Raji (cell line): Measurements from ENCODE around the gene TNRC6C.

Experiments used
- POLR2A ChIP-seq: IDR thresholded peaks from 2 replicates; pipeline ENCODE4 v1.6.1; 2011; ENCODE audit warnings: low read depth, low read length, control low read depth; ENCODE audit not compliant: insufficient read depth

TNRC6C gene

DNA sequence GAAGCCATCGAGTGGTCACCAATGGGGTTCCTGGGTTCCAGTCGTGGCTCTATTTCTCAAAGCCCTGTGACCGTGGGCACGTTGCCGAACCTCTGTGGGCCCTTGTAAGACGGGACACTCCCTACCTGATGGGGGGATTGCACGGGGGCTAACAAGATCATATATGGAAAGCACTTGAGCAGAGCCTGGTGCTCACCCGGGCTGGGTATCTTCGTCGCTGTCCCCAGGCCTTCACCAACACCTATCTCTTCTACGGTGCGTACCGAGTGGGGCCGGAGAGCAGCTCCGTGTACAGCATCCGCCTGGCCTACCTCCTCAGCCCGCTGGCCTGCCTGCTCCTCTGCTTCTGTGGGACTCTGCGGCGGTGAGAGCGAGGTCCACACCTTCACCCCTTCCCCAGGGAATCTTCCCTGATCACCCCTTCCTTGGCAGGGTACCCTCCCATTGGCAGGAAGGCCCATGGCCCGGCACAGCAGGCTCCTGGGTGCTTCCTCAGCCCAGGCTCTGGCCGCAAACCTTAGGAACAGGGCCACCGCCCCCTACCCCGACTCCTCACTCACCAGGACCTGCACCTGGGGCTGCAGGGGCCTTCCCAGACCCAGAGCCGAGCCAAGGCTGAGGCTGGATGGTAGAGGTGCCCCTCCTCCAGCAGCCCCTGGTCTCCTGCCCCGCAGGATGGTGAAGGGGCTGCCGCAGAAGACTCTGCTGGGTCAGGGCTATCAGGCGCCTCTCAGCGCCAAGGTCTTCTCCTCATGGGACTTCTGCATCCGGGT is 174.9 kb downstream of the TNRC6C start:
- TF ChIP-seq POLR2A: no peak

DNA sequence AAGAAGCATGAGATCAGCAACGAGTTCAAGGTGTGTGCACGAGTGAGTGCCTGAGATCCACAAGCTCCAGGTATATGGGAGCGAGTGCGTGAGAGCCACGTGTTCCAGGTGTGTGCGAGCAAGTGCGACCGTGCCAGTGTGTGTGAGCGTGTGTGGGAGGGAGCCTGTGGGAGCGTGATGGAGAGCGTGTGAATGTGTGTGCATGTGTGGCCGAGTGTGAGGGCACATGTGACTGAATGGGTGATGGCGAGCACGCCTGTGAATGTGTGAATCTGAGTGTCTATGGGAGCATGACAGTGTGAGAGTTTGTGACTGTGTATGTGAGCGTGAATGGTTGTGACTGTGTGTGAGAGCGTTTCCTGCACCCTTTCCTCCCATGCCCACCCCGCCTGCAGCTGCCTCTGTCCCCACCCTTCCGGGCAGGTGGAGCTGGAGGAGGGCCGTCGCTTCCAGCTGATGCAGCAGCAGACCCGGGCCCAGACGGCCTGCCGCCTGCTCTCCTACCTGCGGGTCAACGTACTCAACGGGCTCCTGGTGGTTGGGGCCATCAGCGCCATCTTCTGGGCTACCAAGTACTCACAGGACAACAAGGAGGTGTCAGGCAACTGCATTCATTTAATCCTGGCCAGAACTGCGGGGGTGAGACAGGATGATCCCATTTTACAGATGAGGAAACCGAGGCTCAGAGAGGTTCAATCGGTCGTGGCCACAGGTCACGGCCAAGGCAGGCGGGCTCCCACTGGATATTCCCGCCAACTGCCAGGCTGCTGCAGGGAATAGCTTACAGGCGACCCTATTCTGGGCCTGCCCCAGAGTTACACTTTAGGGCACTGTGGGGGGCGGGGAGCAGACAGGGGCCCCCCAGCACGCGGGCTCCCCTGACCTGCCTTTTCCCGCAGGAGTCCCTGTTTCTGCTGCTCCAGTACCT is 175.7 kb downstream of the TNRC6C start:
- TF ChIP-seq POLR2A: no peak

DNA sequence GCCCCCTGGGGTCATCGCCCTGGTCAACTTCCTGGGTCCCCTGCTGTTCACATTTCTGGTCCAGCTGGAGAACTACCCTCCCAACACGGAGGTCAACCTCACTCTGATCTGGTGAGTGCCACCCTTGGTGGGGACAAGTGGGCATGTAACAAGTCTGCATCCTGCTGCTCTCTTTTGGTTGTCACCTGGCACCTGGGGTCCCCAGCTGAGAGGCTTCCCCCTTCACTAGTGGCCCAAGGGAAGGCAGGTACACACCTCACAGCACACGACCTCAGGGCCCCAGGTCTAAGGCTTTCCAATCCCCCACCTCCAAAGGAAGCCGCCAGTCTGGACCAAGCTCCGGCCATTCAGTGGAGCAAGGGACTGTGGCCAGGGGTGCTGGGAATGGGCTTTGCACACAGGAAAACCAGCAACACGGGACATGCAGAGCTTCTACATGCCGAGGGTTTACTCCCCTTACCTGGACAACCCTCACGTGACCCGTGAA is 176.4 kb downstream of the TNRC6C start:
- no peak for TF ChIP-seq POLR2A

DNA sequence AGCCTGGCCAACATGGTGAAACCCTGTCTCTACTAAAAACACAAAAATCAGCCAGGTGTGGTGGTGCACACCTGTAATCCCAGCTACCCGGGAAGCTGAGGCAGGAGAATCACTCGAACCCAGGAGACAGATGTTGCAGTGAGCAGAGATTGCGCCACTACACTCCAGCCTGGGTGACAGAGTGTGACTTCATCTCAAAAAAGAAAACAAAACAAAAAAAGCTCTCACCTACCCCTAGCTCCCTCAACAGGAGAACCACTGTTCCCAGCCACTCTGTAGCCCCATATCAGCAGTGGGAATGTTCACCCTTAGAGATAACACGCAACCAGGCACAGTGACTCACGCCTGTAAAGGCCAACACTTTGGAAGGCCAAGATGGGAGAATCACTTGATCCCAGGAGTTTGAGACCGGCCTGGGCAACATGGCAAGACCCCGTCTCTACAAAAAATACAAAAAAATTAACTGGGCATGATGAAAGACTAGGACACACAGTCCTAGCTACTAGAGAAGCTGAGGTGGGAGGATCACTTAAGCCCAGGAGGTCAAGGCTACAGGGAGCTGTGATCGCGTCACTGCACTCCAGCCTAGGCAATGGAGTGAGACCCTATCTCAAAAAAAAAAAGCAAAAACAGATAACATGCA is 177.5 kb downstream of the TNRC6C start:
- TF ChIP-seq POLR2A: no peak

DNA sequence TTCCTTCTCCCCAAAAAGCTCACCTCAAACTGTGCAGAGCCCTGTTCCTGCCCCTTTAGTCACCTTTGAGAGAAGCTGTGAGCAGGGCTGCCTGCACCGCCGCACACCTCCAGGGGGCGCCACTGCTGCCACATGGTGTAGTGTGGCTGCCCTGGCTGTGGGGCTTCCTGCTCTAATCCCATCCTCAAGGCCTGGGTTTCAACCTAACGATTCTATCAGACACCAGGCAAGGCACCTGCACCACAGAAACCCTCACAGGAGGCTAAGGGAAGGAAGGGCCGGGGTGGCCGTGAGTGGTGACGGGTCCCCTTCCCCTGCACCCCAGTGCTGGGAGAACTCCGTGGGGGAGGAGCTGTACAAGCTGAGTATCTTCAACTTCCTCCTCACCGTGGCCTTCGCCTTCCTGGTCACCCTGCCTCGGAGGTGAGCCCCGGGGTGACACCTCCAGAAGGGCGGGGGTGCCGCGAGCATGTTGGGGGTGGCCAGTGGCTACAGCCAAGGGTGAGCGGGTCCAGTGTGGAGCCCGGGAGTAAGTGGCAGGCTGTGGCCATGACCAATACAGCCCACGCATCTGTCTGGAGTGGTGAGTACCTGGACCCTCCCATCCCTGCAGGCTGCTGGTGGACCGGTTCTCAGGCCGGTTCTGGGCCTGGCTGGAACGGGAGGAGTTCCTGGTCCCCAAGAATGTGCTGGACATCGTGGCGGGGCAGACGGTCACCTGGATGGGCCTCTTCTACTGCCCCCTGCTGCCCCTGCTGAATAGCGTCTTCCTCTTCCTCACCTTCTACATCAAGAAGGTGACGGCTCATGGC is 179.1 kb downstream of the TNRC6C start:
- 0 out of 2 replicates have a peak, but pooled peaks have one; percentile 34 for TF ChIP-seq POLR2A

DNA sequence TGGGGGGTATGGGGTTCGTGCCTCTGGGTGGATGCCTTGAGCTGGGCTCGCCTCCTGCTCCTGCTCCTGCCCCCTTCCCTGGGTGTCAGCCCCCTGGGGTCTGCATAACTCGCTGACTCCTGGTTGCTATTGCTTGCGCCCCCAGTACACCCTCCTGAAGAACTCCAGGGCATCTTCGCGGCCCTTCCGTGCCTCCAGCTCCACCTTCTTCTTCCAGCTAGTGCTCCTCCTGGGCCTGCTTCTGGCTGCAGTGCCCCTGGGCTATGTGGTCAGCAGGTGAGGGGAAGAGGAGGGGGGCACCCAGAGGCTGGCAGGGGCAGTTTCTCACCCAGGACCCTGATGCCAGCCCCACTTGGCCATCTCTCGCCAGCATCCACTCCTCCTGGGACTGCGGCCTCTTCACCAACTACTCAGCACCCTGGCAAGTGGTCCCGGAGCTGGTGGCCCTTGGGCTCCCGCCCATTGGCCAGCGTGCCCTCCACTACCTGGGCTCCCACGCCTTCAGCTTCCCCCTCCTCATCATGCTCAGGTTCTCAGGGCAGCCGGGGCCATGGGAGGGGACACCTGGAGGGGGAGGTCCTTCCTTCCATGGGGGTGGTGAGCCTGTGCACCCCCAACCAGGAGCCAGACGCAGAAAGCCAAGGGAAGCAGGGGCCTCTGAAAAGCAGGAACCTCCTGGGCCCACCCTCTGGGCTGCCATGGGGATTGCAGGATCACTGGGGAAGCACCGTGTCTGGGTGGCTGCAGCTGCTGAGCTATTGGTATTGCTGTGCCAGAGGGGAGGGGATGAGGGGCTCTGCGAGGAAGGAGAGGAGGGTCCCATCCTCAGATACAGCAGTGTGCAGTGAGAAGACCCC is 179.9 kb downstream of the TNRC6C start:
- TF ChIP-seq POLR2A: no peak

DNA sequence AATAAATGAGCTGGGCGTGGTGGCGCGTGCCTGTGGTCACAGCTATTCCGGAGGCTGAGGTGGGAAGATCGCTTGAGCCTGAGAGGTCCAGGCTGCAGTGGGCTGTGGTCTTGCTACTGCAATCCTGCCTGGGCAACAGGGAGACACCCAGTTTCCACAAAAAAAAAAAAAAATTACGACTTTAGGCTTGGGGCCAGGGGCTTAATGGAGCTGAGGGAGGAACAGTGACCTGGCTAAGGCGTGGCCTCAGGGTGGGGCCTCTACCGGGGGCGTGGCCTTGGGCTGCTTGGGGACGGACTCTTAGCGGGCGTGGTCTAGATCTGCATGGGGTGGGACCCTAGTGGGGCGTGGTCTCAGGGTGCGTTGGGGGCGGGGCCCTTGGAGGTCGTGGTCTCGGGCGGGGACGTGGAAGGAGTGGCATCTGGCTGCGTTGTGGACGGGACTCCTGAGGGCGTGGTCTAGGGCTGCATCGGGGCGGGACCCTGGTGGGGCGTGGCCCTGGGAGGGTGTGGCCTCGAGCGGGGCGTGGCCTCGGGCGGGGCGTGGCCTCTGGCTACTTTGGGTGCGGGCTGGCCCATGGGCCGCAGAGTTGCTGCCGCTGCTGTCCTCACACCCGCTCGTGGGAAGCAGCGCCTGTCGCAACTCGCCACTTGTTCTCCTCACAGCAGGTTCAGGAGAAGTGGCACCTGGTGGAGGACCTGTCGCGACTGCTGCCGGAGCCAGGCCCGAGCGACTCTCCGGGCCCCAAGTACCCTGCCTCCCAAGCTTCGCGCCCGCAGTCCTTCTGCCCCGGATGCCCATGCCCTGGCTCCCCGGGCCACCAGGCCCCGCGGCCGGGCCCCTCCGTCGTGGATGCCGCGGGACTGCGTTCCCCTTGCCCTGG is 181.9 kb downstream of the TNRC6C start:
- peak; percentile 64 for TF ChIP-seq POLR2A

DNA sequence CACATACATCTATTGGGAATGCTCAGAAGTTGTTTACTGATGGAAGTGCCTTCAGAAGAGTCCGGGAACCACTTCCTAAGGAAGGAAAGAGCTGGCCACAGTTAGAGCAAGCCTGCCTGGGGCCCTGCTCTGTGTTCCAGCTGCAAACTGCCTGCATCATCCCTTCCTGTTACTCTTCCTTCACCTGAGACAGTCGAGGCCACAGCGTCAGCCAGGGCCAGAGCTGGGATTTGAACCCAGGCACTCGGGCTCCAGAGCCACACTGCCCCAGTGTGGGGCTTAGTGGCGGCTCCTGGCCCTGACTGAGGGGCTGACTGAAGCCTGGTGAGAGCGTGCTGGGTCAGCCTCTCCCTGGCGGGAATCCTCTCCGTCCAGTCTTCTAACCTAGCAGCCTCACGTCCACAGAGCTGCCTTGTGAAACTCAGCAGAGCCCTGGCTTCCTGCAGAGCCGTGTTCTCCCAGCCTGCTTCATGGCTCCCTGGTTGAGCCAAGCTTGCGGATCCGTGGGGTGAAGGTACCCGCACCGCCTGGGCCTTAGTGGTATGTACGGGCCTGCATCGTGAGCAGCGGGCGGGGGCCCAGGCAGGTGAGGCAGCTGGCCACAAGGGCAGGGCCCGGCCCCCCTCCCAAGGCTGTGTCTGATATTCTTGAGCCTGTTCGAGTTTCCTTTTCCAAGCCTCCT is 183.1 kb downstream of the TNRC6C start:
- no peak for TF ChIP-seq POLR2A

DNA sequence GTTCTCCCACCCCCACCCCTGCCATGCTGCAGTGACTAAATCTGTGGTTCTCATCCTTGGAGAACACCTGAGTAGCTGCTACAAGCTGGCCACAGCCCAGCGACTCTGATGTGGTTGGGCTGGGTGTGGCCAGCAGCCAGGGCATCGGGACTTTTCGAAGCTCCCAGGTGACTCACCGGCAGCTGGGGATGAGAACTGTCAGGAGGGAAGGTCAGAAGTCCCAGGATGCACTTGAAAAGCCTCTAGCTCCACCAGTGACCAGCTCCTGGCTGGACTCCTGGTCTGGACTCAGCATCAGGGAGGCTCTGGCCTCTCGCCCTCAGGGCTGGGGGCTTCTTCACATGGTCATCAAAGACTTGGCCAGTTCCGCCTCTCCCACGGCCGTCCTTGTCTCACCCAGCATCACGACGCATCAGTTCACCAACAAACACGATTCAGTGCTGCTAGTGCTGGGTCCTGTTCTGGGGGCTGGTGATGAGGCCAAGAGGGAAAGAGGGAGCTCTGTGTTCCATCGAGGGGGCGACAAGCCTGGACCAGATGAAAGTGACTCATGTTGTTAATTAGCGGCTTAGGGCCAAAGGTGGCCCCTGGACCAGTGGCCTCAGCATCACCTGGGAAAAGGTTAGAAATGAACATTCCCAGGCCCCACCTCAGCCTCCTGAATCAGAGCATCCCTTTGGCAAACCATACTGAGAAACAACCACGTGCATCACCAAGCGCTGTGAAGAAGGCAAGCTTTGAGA is 183.8 kb downstream of the TNRC6C start:
- no peak for TF ChIP-seq POLR2A

DNA sequence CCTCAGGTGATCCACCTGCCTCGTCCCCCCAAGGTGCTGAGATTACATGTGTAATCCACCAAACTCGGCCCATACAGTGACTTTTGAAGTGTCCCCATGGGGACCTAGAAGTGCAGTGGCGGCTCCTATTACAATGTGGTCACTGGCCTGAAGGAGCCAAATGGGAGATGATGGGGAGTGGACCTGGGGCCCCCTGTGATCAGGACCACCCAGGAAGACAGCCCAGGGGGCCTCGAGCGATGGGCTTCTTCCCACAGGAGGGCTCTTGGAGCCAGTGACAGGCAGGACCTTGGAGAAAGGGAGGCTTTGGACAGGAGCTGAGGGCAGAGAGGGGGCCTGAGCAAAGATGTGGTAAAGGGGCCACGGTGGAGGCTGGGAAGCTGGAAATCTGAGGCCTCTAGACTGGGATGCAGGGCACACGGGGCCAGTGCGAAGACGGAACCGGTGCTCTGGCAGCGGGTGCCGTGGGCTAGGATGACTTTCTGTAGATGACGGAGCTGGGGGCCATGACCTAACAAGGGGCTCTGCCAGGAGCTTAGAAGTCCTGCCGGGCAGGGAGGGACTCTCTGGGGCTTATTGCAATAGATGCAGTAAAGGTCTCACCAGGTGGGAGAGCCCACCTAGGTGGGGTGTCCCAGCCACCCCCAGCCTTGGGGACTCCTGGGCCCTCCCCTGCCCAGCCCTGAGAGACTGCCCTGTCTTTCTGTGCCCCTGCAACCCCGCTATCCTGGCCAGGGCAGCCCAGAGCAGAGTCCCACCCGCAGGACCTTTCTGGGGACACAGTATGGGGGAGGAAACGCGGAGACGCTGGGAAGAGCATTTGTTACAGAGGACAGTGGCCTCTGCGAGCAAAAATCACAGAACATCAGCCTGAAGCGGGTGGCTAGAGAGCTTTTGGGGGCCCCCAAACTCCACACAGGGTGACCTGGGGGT is 185.0 kb downstream of the TNRC6C start:
- no peak for TF ChIP-seq POLR2A
